ENCODE results near the gene TWNK. TPM values are rescaled to one million over a fixed set of nuclear protein-coding genes. Genes with fewer than 3 reads are reported as not detected.
"Not testable (repeated sequence)": the region's sequence is repeated elsewhere in the genome, so short reads cannot be mapped to it uniquely, and the experiment has no call there.

TWNK gene
- total and polyA plus RNA-seq, 2 donors (not counting 3 experiments of a cell fraction or from before 2014, with no cell fraction given): 5.6 to 10.9 TPM

GRCh38 chr10:100972904-100973535, 14.3 kb upstream of the TWNK start:
- Histone ChIP-seq H3K4me3 (replicated peaks in 1 of 3; ENCODE audit: insufficient read depth in 1 of 3, low read depth in 1 of 3, low read length in 3 of 3) (no peak overlapping the region), H3K27me3 (ENCODE audit: control insufficient read depth in 2 of 2, insufficient read depth in 2 of 2, low read length in 2 of 2) (no peaks in the 10 kb centered on the region), H3K36me3 (ENCODE audit: control insufficient read depth in 2 of 2, extremely low read depth in 1 of 2, insufficient read depth in 2 of 2, low read length in 2 of 2) (no peaks in the 10 kb centered on the region), H3K9me3 (replicated peaks; ENCODE audit: control insufficient read depth, insufficient read depth, low read length) (no peaks in the 10 kb centered on the region), H3K27ac (ENCODE audit: insufficient read depth, low read depth, low read length) (no peak overlapping the region), H3K4me2 (ENCODE audit: insufficient read depth, low read length) (no peak overlapping the region), H2AFZ (ENCODE audit: low read depth, low read length) (no peak overlapping the region), H3K79me2 (ENCODE audit: control insufficient read depth, insufficient read depth, low read length) (no peaks in the 10 kb centered on the region), H3K4me1 (ENCODE audit: control insufficient read depth, extremely low read depth, insufficient read depth, low read length) (peaks cover 12% of the 10 kb centered on the region), H3K9me1 (replicated peaks; ENCODE audit: control insufficient read depth, extremely low read depth, insufficient read depth, low read length) (no peaks in the 10 kb centered on the region), H3K9ac (replicated peaks; ENCODE audit: extremely low read depth, insufficient read depth, low read length) (no peak overlapping the region), H4K20me1 (replicated peaks; ENCODE audit: control insufficient read depth, extremely low read depth, insufficient read depth, low read length) (no peaks in the 10 kb centered on the region)
- no peak for FAIRE-seq
- DNase-seq (ENCODE audit: low read depth, low spot score): no peak
- TF ChIP-seq CTCF (IDR thresholded peaks at IDR 0.05; ENCODE audit: extremely low read depth in 1 of 2, insufficient read depth in 1 of 2, low read depth in 1 of 2, low read length in 2 of 2) (no peak), POLR2AphosphoS5 (IDR thresholded peaks at IDR 0.05; ENCODE audit: insufficient read depth, low read depth, low read length) (no peak), JUN (IDR thresholded peaks at IDR 0.05; ENCODE audit: borderline replicate concordance, insufficient read depth, insufficient read length, low read depth) (no peak), POLR2A (IDR thresholded peaks at IDR 0.05; ENCODE audit: low read depth, low read length) (no peak), MYC (IDR thresholded peaks at IDR 0.05; ENCODE audit: low read depth, low read length) (no peak), GATA2 (IDR thresholded peaks at IDR 0.05; ENCODE audit: insufficient read depth, insufficient read length, low read depth, low read length) (no peak), FOS (IDR thresholded peaks at IDR 0.05; ENCODE audit: borderline replicate concordance, insufficient read depth, low read length) (no peak), EZH2 (IDR thresholded peaks at IDR 0.05; ENCODE audit: borderline replicate concordance, low read depth, low read length, severe bottlenecking) (no peak)
- TF ChIP-seq, protein P1, sequence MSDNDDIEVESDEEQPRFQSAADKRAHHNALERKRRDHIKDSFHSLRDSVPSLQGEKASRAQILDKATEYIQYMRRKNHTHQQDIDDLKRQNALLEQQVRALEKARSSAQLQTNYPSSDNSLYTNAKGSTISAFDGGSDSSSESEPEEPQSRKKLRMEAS (IDR thresholded peaks at IDR 0.05; ENCODE audit: insufficient read depth, insufficient read length): no peak
- POLR2A ChIA-PET: no interaction called here
- dilution Hi-C loops (cut with MboI; ENCODE audit: extremely low pct_ligation_motif_present, low sequenced_read_pairs): no loop called here
- no TSS peak for BruUV-seq (replicated peaks)
- CTCF ChIA-PET: interaction anchor here (1.1 to 2.1 kb wide), 2 partner anchors 39 to 41 kb away, joined by 3 to 9 read pairs; no protein-coding TSS in a partner anchor
- intact Hi-C loops (cut with micrococcal nuclease): no loop called here

GRCh38 chr10:100975397-100975796, 11.9 kb upstream of the TWNK start:
- H3K36me3 ChIP-seq (ENCODE audit: control insufficient read depth in 2 of 2, extremely low read depth in 1 of 2, insufficient read depth in 2 of 2, low read length in 2 of 2); POLR2A ChIA-PET; H3K27ac ChIP-seq (ENCODE audit: insufficient read depth, low read depth, low read length); FAIRE-seq; H3K4me3 ChIP-seq (replicated peaks in 1 of 3; ENCODE audit: insufficient read depth in 1 of 3, low read depth in 1 of 3, low read length in 3 of 3); H3K79me2 ChIP-seq (ENCODE audit: control insufficient read depth, insufficient read depth, low read length); H3K27me3 ChIP-seq (ENCODE audit: control insufficient read depth in 2 of 2, insufficient read depth in 2 of 2, low read length in 2 of 2); dilution Hi-C loops (cut with MboI; ENCODE audit: extremely low pct_ligation_motif_present, low sequenced_read_pairs); intact Hi-C loops (cut with micrococcal nuclease); H3K4me2 ChIP-seq (ENCODE audit: insufficient read depth, low read length); H4K20me1 ChIP-seq (replicated peaks; ENCODE audit: control insufficient read depth, extremely low read depth, insufficient read depth, low read length); H3K9ac ChIP-seq (replicated peaks; ENCODE audit: extremely low read depth, insufficient read depth, low read length); H3K9me1 ChIP-seq (replicated peaks; ENCODE audit: control insufficient read depth, extremely low read depth, insufficient read depth, low read length); H3K4me1 ChIP-seq (ENCODE audit: control insufficient read depth, extremely low read depth, insufficient read depth, low read length); BruUV-seq (replicated peaks); DNase-seq (ENCODE audit: low read depth, low spot score); H2AFZ ChIP-seq (ENCODE audit: low read depth, low read length); H3K9me3 ChIP-seq (replicated peaks; ENCODE audit: control insufficient read depth, insufficient read depth, low read length): not testable (repeated sequence)
- CTCF ChIA-PET: interaction anchor here (1.5 kb wide), 1 partner anchor 39 kb away, joined by 6 read pairs; no protein-coding TSS in a partner anchor
